Measurements from ENCODE around the gene FAM171A1.

- no peak for TF ChIP-seq CTCF (IDR thresholded peaks at IDR 0.05; ENCODE audit: insufficient read depth, low read depth, low read length)
- TF ChIP-seq EZH2 (IDR thresholded peaks at IDR 0.05; ENCODE audit: insufficient read depth, low read length): no peak
These were observed 7.1 kb downstream of the FAM171A1 start for GRCh38 chr10:15364001-15364400.

Data from astrocyte (in vitro differentiated cells and primary cell).